Activated naive CD4-positive, alpha-beta T cell treated with anti-CD3 and anti-CD28 coated beads, Interleukin-2, amount 50 U/mL, for 24 hours (primary cell): ENCODE data around the gene TBC1D22A.
"Not testable (repeated sequence)": the region's sequence is repeated elsewhere in the genome, so short reads cannot be mapped to it uniquely, and the experiment has no call there.

Experiments
- H3K27ac Mint-ChIP-seq: one replicate; pipeline ENCODE4 v1.8.0; 2021; ENCODE audit warnings: mild to moderate bottlenecking, mixed read lengths
- H3K27me3 Mint-ChIP-seq: one replicate; pipeline ENCODE4 v1.8.0; 2021; ENCODE audit warnings: mixed read lengths
- H3K36me3 Mint-ChIP-seq: one replicate; pipeline ENCODE4 v1.8.0; 2021; ENCODE audit warnings: mixed read lengths
- H3K4me1 Mint-ChIP-seq: one replicate; pipeline ENCODE4 v1.8.0; 2021; ENCODE audit warnings: mixed read lengths
- H3K4me3 Mint-ChIP-seq: one replicate; pipeline ENCODE4 v1.8.0; 2021; ENCODE audit warnings: mild to moderate bottlenecking, mixed read lengths
- H3K9me3 Mint-ChIP-seq: one replicate; pipeline ENCODE4 v1.8.0; 2021; ENCODE audit warnings: mixed read lengths

TBC1D22A gene

GRCh38 chr22:47133061-47133969 is 370.9 kb downstream of the TBC1D22A start:
- Mint-ChIP-seq H3K27ac (no peak overlapping the region), H3K9me3 (no peaks in the 10 kb centered on the region), H3K36me3 (peaks cover 5% of the 10 kb centered on the region), H3K27me3 (no peaks in the 10 kb centered on the region), H3K4me3 (no peak overlapping the region), H3K4me1 (peaks cover 7% of the 10 kb centered on the region)

GRCh38 chr22:47134222-47134621 is 371.8 kb downstream of the TBC1D22A start:
- Mint-ChIP-seq H3K9me3 (no peaks in the 10 kb centered on the region), H3K27ac (no peak overlapping the region), H3K36me3 (peaks cover 5% of the 10 kb centered on the region), H3K27me3 (no peaks in the 10 kb centered on the region), H3K4me1 (peaks cover 4% of the 10 kb centered on the region), H3K4me3 (no peak overlapping the region)

- Mint-ChIP-seq H3K27me3 (no peaks in the 10 kb centered on the region), H3K27ac (no peak overlapping the region), H3K4me3 (no peak overlapping the region), H3K4me1 (peaks cover 4% of the 10 kb centered on the region), H3K9me3 (no peaks in the 10 kb centered on the region), H3K36me3 (peaks cover 5% of the 10 kb centered on the region)
These were observed 372.9 kb downstream of the TBC1D22A start for GRCh38 chr22:47135338-47135737.

- no peak overlapping the region for H3K27ac Mint-ChIP-seq
- H3K4me3 Mint-ChIP-seq: no peak overlapping the region
These were observed 373.6 kb downstream of the TBC1D22A start for GRCh38 chr22:47136050-47136449.

GRCh38 chr22:47136671-47137070 is 374.2 kb downstream of the TBC1D22A start:
- H3K9me3 Mint-ChIP-seq: no peaks in the 10 kb centered on the region
- no peaks in the 10 kb centered on the region for H3K27me3 Mint-ChIP-seq
- H3K36me3 Mint-ChIP-seq: peaks cover 6% of the 10 kb centered on the region
- H3K4me3 Mint-ChIP-seq: no peak overlapping the region
- H3K27ac Mint-ChIP-seq: no peak overlapping the region
- peaks cover 4% of the 10 kb centered on the region for H3K4me1 Mint-ChIP-seq

More at GRCh38 chr22:47136050-47136449, 373.6 kb downstream of the TBC1D22A start:
- H3K4me1 Mint-ChIP-seq: peaks cover 4% of the 10 kb centered on the region
- no peaks in the 10 kb centered on the region for H3K27me3 Mint-ChIP-seq
- no peaks in the 10 kb centered on the region for H3K9me3 Mint-ChIP-seq
- peaks cover 5% of the 10 kb centered on the region for H3K36me3 Mint-ChIP-seq

GRCh38 chr22:47139013-47139789 is 376.8 kb downstream of the TBC1D22A start:
- Mint-ChIP-seq H3K9me3 (no peaks in the 10 kb centered on the region), H3K27ac (no peak overlapping the region), H3K36me3 (peaks cover 3% of the 10 kb centered on the region), H3K27me3 (no peaks in the 10 kb centered on the region), H3K4me1 (no peaks in the 10 kb centered on the region), H3K4me3 (no peak overlapping the region)

- H3K27ac Mint-ChIP-seq: no peak overlapping the region
- no peaks in the 10 kb centered on the region for H3K4me1 Mint-ChIP-seq
- no peak overlapping the region for H3K4me3 Mint-ChIP-seq
- H3K36me3 Mint-ChIP-seq: peaks cover 3% of the 10 kb centered on the region
- H3K27me3 Mint-ChIP-seq: no peaks in the 10 kb centered on the region
- no peaks in the 10 kb centered on the region for H3K9me3 Mint-ChIP-seq
These were observed 377.3 kb downstream of the TBC1D22A start for GRCh38 chr22:47139790-47140119.

- H3K36me3 Mint-ChIP-seq, H3K27ac Mint-ChIP-seq, H3K4me3 Mint-ChIP-seq, H3K9me3 Mint-ChIP-seq, H3K4me1 Mint-ChIP-seq, H3K27me3 Mint-ChIP-seq: not testable (repeated sequence)
These were observed 378.5 kb downstream of the TBC1D22A start for GRCh38 chr22:47140975-47141374.

- peaks cover 1% of the 10 kb centered on the region for H3K36me3 Mint-ChIP-seq
- H3K27me3 Mint-ChIP-seq: no peaks in the 10 kb centered on the region
- no peak overlapping the region for H3K4me3 Mint-ChIP-seq
- H3K27ac Mint-ChIP-seq: no peak overlapping the region
- H3K9me3 Mint-ChIP-seq: no peaks in the 10 kb centered on the region
- H3K4me1 Mint-ChIP-seq: no peaks in the 10 kb centered on the region
These were observed 380.1 kb downstream of the TBC1D22A start for GRCh38 chr22:47142427-47143046.

- Mint-ChIP-seq H3K27me3 (no peaks in the 10 kb centered on the region), H3K9me3 (no peaks in the 10 kb centered on the region), H3K36me3 (peaks cover 1% of the 10 kb centered on the region), H3K4me3 (no peak overlapping the region), H3K4me1 (no peaks in the 10 kb centered on the region), H3K27ac (no peak overlapping the region)
These were observed 380.9 kb downstream of the TBC1D22A start for GRCh38 chr22:47143249-47143938.

GRCh38 chr22:47144076-47144765 is 381.8 kb downstream of the TBC1D22A start:
- H3K9me3 Mint-ChIP-seq: no peaks in the 10 kb centered on the region
- H3K4me3 Mint-ChIP-seq: no peak overlapping the region
- H3K27me3 Mint-ChIP-seq: no peaks in the 10 kb centered on the region
- peaks cover 1% of the 10 kb centered on the region for H3K36me3 Mint-ChIP-seq
- no peak overlapping the region for H3K27ac Mint-ChIP-seq
- H3K4me1 Mint-ChIP-seq: no peaks in the 10 kb centered on the region

GRCh38 chr22:47144791-47145425 is 382.5 kb downstream of the TBC1D22A start:
- Mint-ChIP-seq H3K4me3 (no peak overlapping the region), H3K9me3 (no peaks in the 10 kb centered on the region), H3K36me3 (peaks cover 1% of the 10 kb centered on the region), H3K27ac (no peak overlapping the region), H3K27me3 (no peaks in the 10 kb centered on the region), H3K4me1 (no peaks in the 10 kb centered on the region)

- Mint-ChIP-seq H3K36me3 (peaks cover 1% of the 10 kb centered on the region), H3K9me3 (no peaks in the 10 kb centered on the region), H3K27ac (no peak overlapping the region), H3K27me3 (no peaks in the 10 kb centered on the region), H3K4me1 (no peaks in the 10 kb centered on the region), H3K4me3 (no peak overlapping the region)
These were observed 383.4 kb downstream of the TBC1D22A start for GRCh38 chr22:47145883-47146282.

- no peaks in the 10 kb centered on the region for H3K4me1 Mint-ChIP-seq
- peaks cover 3% of the 10 kb centered on the region for H3K36me3 Mint-ChIP-seq
- no peak overlapping the region for H3K4me3 Mint-ChIP-seq
- H3K27ac Mint-ChIP-seq: no peak overlapping the region
- no peaks in the 10 kb centered on the region for H3K9me3 Mint-ChIP-seq
- H3K27me3 Mint-ChIP-seq: no peaks in the 10 kb centered on the region
These were observed 383.9 kb downstream of the TBC1D22A start for GRCh38 chr22:47146391-47146790.
